HepG2 (cell line): Measurements from ENCODE around the gene VAT1L. TPM values are rescaled to one million over a fixed set of nuclear protein-coding genes. Genes with fewer than 3 reads are reported as not detected.
A peak's percentile ranks its signal among the peaks of the same experiment; 100 is the strongest.

Experiments used
- ATAC-seq: fragments of 200-7000 bp; cut with Tn5 transposase; 3 replicates; pipeline ENCODE4 v1.9.1; 2020; ENCODE audit warnings: mild to moderate bottlenecking, moderate library complexity
- BruUV-seq: library from RNA; stranded (reverse); fragments of 400-500 nt; replicated peaks from 2 replicates; lab custom pipeline; 2021; lab: Mats Ljungman, UMichigan
- CTCF ChIA-PET: fragments of 300-600 bp; formaldehyde crosslinking; extraction: SDS; loops from one replicate; lab custom pipeline; 2021; ENCODE audit warnings: low total read pairs, inconsistent platforms, low intra/inter-chr PET ratio; lab: Yijun Ruan, JAX
- POLR2A ChIA-PET: fragments of 350-600 bp; sonication (Branson Sonifier 250); formaldehyde crosslinking; loops from one replicate; lab custom pipeline; 2020; ENCODE audit warnings: antibody characterized with exemption, inconsistent platforms; lab: Yijun Ruan, JAX
- DNase-seq: peaks from one replicate; pipeline ENCODE4 v3.0.0-alpha.2; 2015; ENCODE audit warnings: low spot score
- FAIRE-seq: peaks from 3 replicates; lab custom pipeline; 2011; peaks lifted over from hg19 to GRCh38; lab: Jason Lieb, UNC
- H2AFZ ChIP-seq: one replicate; pipeline ENCODE4 v1.6.1; 2011; ENCODE audit warnings: low read length, inconsistent platforms
- H3K27ac ChIP-seq: fragments of 300-600 bp; 3 replicates; pipeline ENCODE4 v1.8.0; 2011; ENCODE audit warnings: mixed run types, mild to moderate bottlenecking, mixed read lengths, low read length, inconsistent platforms; ENCODE audit not compliant: insufficient read depth; ENCODE audit errors: extremely low read length
- H3K27me3 ChIP-seq, 2 experiments: fragments of 200-600 bp in 1 of 2; 2 replicates in 1 of 2; 3 replicates in 1 of 2; pipeline versions ENCODE4 v1.6.0 to v1.8.0; 2011; ENCODE audit warnings: low read length in 2 of 2, mild to moderate bottlenecking in 2 of 2, moderate library complexity in 2 of 2, inconsistent platforms in 1 of 2; ENCODE audit not compliant: insufficient read depth in 2 of 2, control insufficient read depth in 1 of 2
- H3K36me3 ChIP-seq, 2 experiments: fragments of 200-600 bp in 1 of 2; replicated peaks in 1 of 2; 2 replicates in 1 of 2; 3 replicates in 1 of 2; pipeline versions ENCODE4 v1.5.1 to v1.8.0; 2011; ENCODE audit warnings: low read length in 2 of 2, inconsistent platforms in 1 of 2; ENCODE audit not compliant: insufficient read depth in 2 of 2, control insufficient read depth in 1 of 2
- H3K4me1 ChIP-seq: 2 replicates; pipeline ENCODE4 v1.5.1; 2012; ENCODE audit warnings: low read length, inconsistent platforms; ENCODE audit not compliant: insufficient read depth
- H3K4me2 ChIP-seq: 2 replicates; pipeline ENCODE4 v1.6.0; 2011; ENCODE audit warnings: low read depth, low read length, inconsistent platforms
- H3K4me3 ChIP-seq, 3 experiments: fragments of 200-600 bp in 1 of 3; sonication (generic), shearing (Covaris generic) in 1 of 3; replicated peaks in 1 of 3; 2 replicates each; pipeline ENCODE4 v1.5.1; 2011 to 2016; ENCODE audit warnings: low read length in 3 of 3, inconsistent platforms in 2 of 3, low read depth in 2 of 3, mild to moderate bottlenecking in 2 of 3, control low read depth in 1 of 3, mixed read lengths in 1 of 3; ENCODE audit not compliant: insufficient read depth in 1 of 3
- H3K79me2 ChIP-seq: one replicate; pipeline ENCODE4 v1.6.1; 2011; ENCODE audit warnings: low read length, inconsistent platforms; ENCODE audit not compliant: insufficient read depth
- H3K9ac ChIP-seq: 2 replicates; pipeline ENCODE4 v1.6.0; 2011; ENCODE audit warnings: mild to moderate bottlenecking, low read depth, low read length, inconsistent platforms; ENCODE audit not compliant: insufficient read depth
- H3K9me3 ChIP-seq: 2 replicates; pipeline ENCODE4 v1.5.1; 2012; ENCODE audit warnings: mild to moderate bottlenecking, low read length
- H4K20me1 ChIP-seq: 2 replicates; pipeline ENCODE4 v1.6.0; 2011; ENCODE audit warnings: inconsistent platforms, mild to moderate bottlenecking, low read length, moderate library complexity; ENCODE audit not compliant: insufficient read depth
- ATF5 ChIP-seq: sonication (generic); formaldehyde crosslinking; IDR thresholded peaks from 2 replicates; pipeline ENCODE4 v1.4.0; 2020; ENCODE audit warnings: mild to moderate bottlenecking, low read depth, missing genetic modification reagents
- ATM ChIP-seq: fragments of 450-650 bp; IDR thresholded peaks from 2 replicates; pipeline ENCODE4 v1.7.1; 2017; ENCODE audit warnings: mild to moderate bottlenecking, borderline replicate concordance
- ELF3 ChIP-seq: IDR thresholded peaks from 2 replicates; pipeline ENCODE4 v1.6.1; 2016; ENCODE audit warnings: missing genetic modification reagents, missing compliant biosample characterization
- KDM2A ChIP-seq: sonication (generic); formaldehyde crosslinking; IDR thresholded peaks from 2 replicates; pipeline ENCODE4 v1.4.0; 2020; ENCODE audit warnings: low read depth, missing genetic modification reagents, borderline replicate concordance
- MTA1 ChIP-seq: sonication (generic); formaldehyde crosslinking; IDR thresholded peaks from 2 replicates; pipeline ENCODE4 v1.4.0; 2020; ENCODE audit warnings: missing genetic modification reagents, mild to moderate bottlenecking, borderline replicate concordance
- NFKB2 ChIP-seq: sonication (generic); formaldehyde crosslinking; IDR thresholded peaks from 2 replicates; pipeline ENCODE4 v1.4.0; 2020; ENCODE audit warnings: missing genetic modification reagents, borderline replicate concordance
- PAXIP1 ChIP-seq: sonication (generic); formaldehyde crosslinking; conservative IDR thresholded peaks from 2 replicates; pipeline ENCODE4 v1.4.0; 2020; ENCODE audit warnings: mild to moderate bottlenecking, missing genetic modification reagents, moderate library complexity
- PHF20 ChIP-seq: sonication (generic); formaldehyde crosslinking; IDR thresholded peaks from 2 replicates; pipeline ENCODE4 v1.5.0; 2020; ENCODE audit warnings: mild to moderate bottlenecking, missing genetic modification reagents
- SALL2 ChIP-seq: sonication (generic); formaldehyde crosslinking; IDR thresholded peaks from 2 replicates; pipeline ENCODE4 v1.8.1; 2023; ENCODE audit warnings: mild to moderate bottlenecking, missing genetic modification reagents, inconsistent platforms
- SPEN ChIP-seq: sonication (generic); formaldehyde crosslinking; IDR thresholded peaks from 2 replicates; pipeline ENCODE4 v1.5.1; 2020; ENCODE audit warnings: low read depth, mild to moderate bottlenecking, missing genetic modification reagents
- THAP11 ChIP-seq: IDR thresholded peaks from 2 replicates; pipeline ENCODE4 v1.6.1; 2016; ENCODE audit warnings: missing biosample characterization, missing genetic modification reagents
- ZBTB46 ChIP-seq: sonication (generic); formaldehyde crosslinking; IDR thresholded peaks from 2 replicates; pipeline ENCODE4 v1.4.0; 2020; ENCODE audit warnings: mild to moderate bottlenecking, missing genetic modification reagents, borderline replicate concordance
- ZNF777 ChIP-seq: sonication (generic); formaldehyde crosslinking; IDR thresholded peaks from 2 replicates; pipeline ENCODE4 v1.4.0; 2020; ENCODE audit warnings: missing genetic modification reagents
- WGBS: methylation state at CpG from one replicate; pipeline ENCODE4 v1.1.6; 2017; ENCODE audit warnings: low lambda C conversion rate; 5-methylcytosine and 5-hydroxymethylcytosine counted together
- in situ Hi-C: cut with HindIII; loops from 2 replicates; pipeline ENCODE4 v1.10.0; 2017; ENCODE audit warnings: low pct_unique_long_range_greater_than_20kb; ENCODE audit not compliant: extremely low pct_ligation_motif_present
- intact Hi-C: fragments of 100-400 bp; cut with micrococcal nuclease; formaldehyde crosslinking; loops from one replicate; pipeline ENCODE4 v1.10.0; 2022; ENCODE audit not compliant: unreplicated experiment
- polyA plus RNA-seq, 8 experiments: library from polyadenylated mRNA; depleted of rRNA in 3 of 8; stranded (reverse) in 7 of 8; unstranded in 1 of 8; fragments of >200 nt; fragmentation: Illumina TruSeq in 4 of 8; extraction: Trizol in 4 of 8; gene quantifications; 2 replicates each; pipeline versions ENCODE4 v1.2.1 to v1.2.3, GENCODE V29; 2011 to 2016; ENCODE audit warnings: low read depth in 4 of 8, missing spikeins in 1 of 8, mixed read lengths in 1 of 8; ENCODE audit not compliant: insufficient read depth in 1 of 8
- total RNA-seq, 5 experiments: library from RNA; depleted of rRNA; stranded (reverse); fragments of >200 nt; fragmentation: Illumina TruSeq; extraction: Trizol; gene quantifications; 2 replicates each; pipeline ENCODE4 v1.2.3, GENCODE V29; 2016; ENCODE audit warnings: low read depth in 1 of 5

VAT1L gene
- total and polyA plus RNA-seq, 2 of the 13 experiments (the other 11 are each of a cell fraction or from before 2014, with no cell fraction given): not detected

- TF ChIP-seq PAXIP1 (CRISPR knock-in tag) (0 out of 2 replicates have a peak, but pooled peaks have one; percentile 22), ATF5 (CRISPR knock-in tag) (no peak), SALL2 (CRISPR knock-in tag) (no peak)
Measured at GRCh38 chr16:77785373-77785764, 3.0 kb upstream of the VAT1L start (continued).

- Histone ChIP-seq H3K9me3 (no peaks in the 10 kb centered on the region), H3K9ac (no peak overlapping the region), H4K20me1 (no peaks in the 10 kb centered on the region), H3K4me2 (no peak overlapping the region), H2AFZ (no peak overlapping the region), H3K4me3 (no peak overlapping the region), H3K4me1 (peaks cover 6% of the 10 kb centered on the region), H3K27ac (no peak overlapping the region), H3K27me3 (peaks cover 4 to 42% of the 10 kb centered on the region in 2 experiments; a peak in 4 of 5 replicates), H3K79me2 (no peaks in the 10 kb centered on the region), H3K36me3 (no peaks in the 10 kb centered on the region)
- DNase-seq: no peak
- ChIA-PET CTCF (no interaction called here), POLR2A (interaction anchor here (2.5 kb wide), 1 partner anchor 64 kb away, joined by 6 read pairs; the partner anchor contains the start of gene NUDT7)
- no peak for FAIRE-seq
- no TSS peak for BruUV-seq
- intact Hi-C loops (no loop called here), in situ Hi-C loops (loop anchor here (25.0 kb wide), 1 partner anchor 176 kb away; no protein-coding TSS in a partner anchor)
- 8% methylated on average over 5 of the region's 5 CpGs for WGBS
- no peak for ATAC-seq
- no peak for TF ChIP-seq NFKB2 (CRISPR knock-in tag)
- TF ChIP-seq SPEN: no peak
- no peak for TF ChIP-seq ZBTB46 (CRISPR knock-in tag)
- no peak for TF ChIP-seq ZNF777 (CRISPR knock-in tag)
- no peak for TF ChIP-seq MTA1 (CRISPR knock-in tag)
- no peak for TF ChIP-seq THAP11 (CRISPR knock-in tag)
- TF ChIP-seq ATM: no peak
- TF ChIP-seq ELF3 (CRISPR knock-in tag): no peak
- no peak for TF ChIP-seq KDM2A (CRISPR knock-in tag)
- TF ChIP-seq PHF20 (CRISPR knock-in tag): no peak
Measured at GRCh38 chr16:77786186-77786847, 2.0 kb upstream of the VAT1L start.
